CD4-positive, alpha-beta memory T cell (primary cell): ENCODE results near the gene RANBP10. TPM values are rescaled to one million over a fixed set of nuclear protein-coding genes. Genes with fewer than 3 reads are reported as not detected.

Experiments
- CTCF ChIA-PET: fragments of 350-600 bp; sonication (Branson Sonifier 250); formaldehyde crosslinking; loops from one replicate; lab custom pipeline; 2021; ENCODE audit warnings: inconsistent platforms; ENCODE audit not compliant: partially characterized antibody; lab: Charles Lee
- POLR2A ChIA-PET: fragments of 350-600 bp; sonication (Branson Sonifier 250); formaldehyde crosslinking; loops from one replicate; lab custom pipeline; 2021; ENCODE audit not compliant: partially characterized antibody; lab: Charles Lee
- DNase-seq, 5 donors: peaks; one replicate each; pipeline versions ENCODE4 v3.0.0 to v3.0.0-alpha.2; 2020 to 2022; ENCODE audit warnings: mixed read lengths in 1 of 5
- H3K27ac ChIP-seq: one replicate; pipeline ENCODE4 v1.7.0; 2013; ENCODE audit warnings: low read depth, low read length
- H3K27me3 ChIP-seq: 2 replicates; pipeline ENCODE4 v1.7.0; 2013; ENCODE audit warnings: mild to moderate bottlenecking, low read length, moderate library complexity; ENCODE audit not compliant: insufficient read depth
- H3K36me3 ChIP-seq: 2 replicates; pipeline ENCODE4 v1.7.0; 2013; ENCODE audit warnings: mild to moderate bottlenecking, low read length, moderate library complexity; ENCODE audit not compliant: insufficient read depth
- H3K4me1 ChIP-seq: 2 replicates; pipeline ENCODE4 v1.7.0; 2013; ENCODE audit warnings: mild to moderate bottlenecking, low read length, moderate library complexity; ENCODE audit not compliant: insufficient read depth
- H3K4me3 ChIP-seq, 2 donors: one replicate each; pipeline ENCODE4 v1.7.0; 2013; ENCODE audit warnings: low read length in 2 of 2, mild to moderate bottlenecking in 1 of 2
- H3K9me3 ChIP-seq, 2 donors: one replicate each; pipeline ENCODE4 v1.7.0; 2013; ENCODE audit warnings: low read length in 2 of 2, control low read depth in 1 of 2; ENCODE audit not compliant: control insufficient read depth in 1 of 2
- H3K27ac Mint-ChIP-seq, 7 donors: one replicate each; pipeline ENCODE4 v1.8.0; 2020 to 2021; ENCODE audit warnings: mixed read lengths in 7 of 7, mild to moderate bottlenecking in 6 of 7, inconsistent platforms in 3 of 7, moderate library complexity in 3 of 7
- H3K27me3 Mint-ChIP-seq, 2 donors: one replicate each; pipeline ENCODE4 v1.8.0; 2020 to 2021; ENCODE audit warnings: mixed read lengths in 2 of 2
- H3K36me3 Mint-ChIP-seq, 2 donors: one replicate each; pipeline ENCODE4 v1.8.0; 2020 to 2021; ENCODE audit warnings: mixed read lengths in 2 of 2, inconsistent platforms in 1 of 2, mild to moderate bottlenecking in 1 of 2
- H3K4me1 Mint-ChIP-seq, 4 donors: one replicate each; pipeline ENCODE4 v1.8.0; 2020 to 2021; ENCODE audit warnings: mixed read lengths in 4 of 4, mild to moderate bottlenecking in 1 of 4
- H3K4me3 Mint-ChIP-seq, 8 donors: one replicate each; pipeline ENCODE4 v1.8.0; 2020 to 2021; ENCODE audit warnings: mixed read lengths in 8 of 8, mild to moderate bottlenecking in 7 of 8, moderate library complexity in 6 of 8, inconsistent platforms in 3 of 8
- H3K9me3 Mint-ChIP-seq, 8 donors: one replicate each; pipeline ENCODE4 v1.8.0; 2020 to 2021; ENCODE audit warnings: mixed read lengths in 8 of 8, mild to moderate bottlenecking in 5 of 8, inconsistent platforms in 3 of 8, moderate library complexity in 1 of 8
- intact Hi-C: fragments of 100-400 bp; cut with micrococcal nuclease; formaldehyde crosslinking; loops from one replicate; pipeline ENCODE4 v1.15.1; 2023
- polyA plus RNA-seq, 2 donors: library from polyadenylated mRNA; unstranded; fragments of 300-500 nt; fragmentation: Illumina TruSeq; gene quantifications; one replicate each; pipeline ENCODE4 v1.2.3, GENCODE V29; 2021
- total RNA-seq, 2 experiments: library from RNA; stranded (reverse); gene quantifications; one replicate each; pipeline ENCODE4 v1.2.3, GENCODE V29; 2021

Gene RANBP10
- total and polyA plus RNA-seq, 4 experiments from 2014 or later: 7.1 to 27.8 (median 20.1) TPM

- DNase-seq: no peak
- ChIA-PET CTCF (interaction anchor here (1.0 to 2.2 kb wide), 3 partner anchors 129 to 155 kb away, joined by 4 to 6 read pairs (median 4); no protein-coding TSS in a partner anchor), POLR2A (interaction anchor here (0.6 to 1.0 kb wide), 2 partner anchors 196 to 313 kb away, joined by 3 read pairs; partner anchors contain the start of gene ATP6V0D1)
- H3K27me3 ChIP-seq: no peaks in the 10 kb centered on the region
- no peak overlapping the region for H3K27ac ChIP-seq
- Mint-ChIP-seq H3K36me3 (peaks cover 0 to 11% of the 10 kb centered on the region in 2 donors), H3K9me3 (no peaks in the 10 kb centered on the region), H3K27me3 (no peaks in the 10 kb centered on the region), H3K4me1 (peaks cover 3 to 12% (median 8%) of the 10 kb centered on the region in 4 donors), H3K27ac (peak overlapping the region in 2 of 7 donors; percentile 25 to 86), H3K4me3 (no peak overlapping the region)
- no peaks in the 10 kb centered on the region for H3K9me3 ChIP-seq
- intact Hi-C loops: no loop called here
- peaks cover 3% of the 10 kb centered on the region for H3K36me3 ChIP-seq
- no peaks in the 10 kb centered on the region for H3K4me1 ChIP-seq
- no peak overlapping the region for H3K4me3 ChIP-seq
Measured at GRCh38 chr16:67676939-67677338, 129.4 kb downstream of the RANBP10 start.

DNA sequence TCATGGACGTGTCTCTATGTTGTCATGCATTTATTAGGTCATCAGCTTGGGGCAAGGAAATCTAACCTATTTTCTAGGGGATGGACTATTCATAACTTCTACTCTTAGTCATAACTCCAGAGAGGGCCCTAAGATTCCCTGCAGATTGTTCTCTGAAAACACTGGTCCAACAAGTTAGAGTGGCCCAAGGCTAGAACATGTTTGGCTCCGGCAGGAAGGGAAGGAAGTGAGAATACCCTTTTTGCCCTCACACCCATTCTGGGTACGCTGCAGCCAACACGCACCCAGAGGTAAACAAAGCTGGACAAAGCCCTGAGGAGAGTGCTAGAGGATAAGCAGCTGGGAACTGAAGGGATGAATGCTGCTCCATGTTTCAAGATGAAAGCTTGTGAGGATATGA is 129.8 kb downstream of the RANBP10 start:
- Mint-ChIP-seq H3K27me3 (no peaks in the 10 kb centered on the region), H3K9me3 (no peaks in the 10 kb centered on the region), H3K4me3 (no peak overlapping the region), H3K27ac (peak overlapping the region in 5 of 7 donors; percentile 25 to 86 (median 62)), H3K36me3 (peaks cover 0 to 11% of the 10 kb centered on the region in 2 donors), H3K4me1 (peaks cover 3 to 12% (median 8%) of the 10 kb centered on the region in 4 donors)
- intact Hi-C loops: no loop called here
- H3K4me1 ChIP-seq: no peaks in the 10 kb centered on the region
- H3K27me3 ChIP-seq: no peaks in the 10 kb centered on the region
- H3K27ac ChIP-seq: no peak overlapping the region
- ChIA-PET CTCF (interaction anchor here (1.0 to 2.2 kb wide), 3 partner anchors 129 to 155 kb away, joined by 4 to 6 read pairs (median 4); no protein-coding TSS in a partner anchor), POLR2A (interaction anchor here (0.6 to 1.0 kb wide), 2 partner anchors 195 to 313 kb away, joined by 3 read pairs; partner anchors contain the start of gene ATP6V0D1)
- H3K36me3 ChIP-seq: peaks cover 3% of the 10 kb centered on the region
- H3K9me3 ChIP-seq: no peaks in the 10 kb centered on the region
- H3K4me3 ChIP-seq: no peak overlapping the region
- no peak for DNase-seq

DNA sequence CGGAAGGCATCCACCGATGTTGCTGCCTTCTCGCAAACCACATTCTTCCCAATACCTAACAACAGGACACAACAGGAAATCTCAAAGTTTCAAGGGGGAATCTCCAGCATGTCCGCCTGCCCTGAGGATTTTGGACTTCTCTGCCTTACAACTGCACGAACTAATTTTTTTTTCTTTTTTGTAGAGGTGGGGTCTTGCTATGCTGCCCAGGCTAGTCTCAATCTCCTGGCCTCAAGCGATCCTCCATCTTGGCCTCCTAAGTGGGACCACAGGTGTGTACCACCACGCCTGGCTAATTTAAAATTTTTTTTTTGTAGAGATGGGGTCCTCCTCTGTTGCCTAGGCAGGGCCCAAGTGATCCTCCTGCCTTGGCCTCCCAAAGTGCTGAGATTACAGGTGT is 130.4 kb downstream of the RANBP10 start:
- H3K4me1 Mint-ChIP-seq: peaks cover 3 to 12% (median 8%) of the 10 kb centered on the region in 4 donors

GRCh38 chr16:67675579-67675935 is 130.8 kb downstream of the RANBP10 start:
- no peak for DNase-seq
- ChIA-PET POLR2A (no interaction called here), CTCF (no interaction called here)
- H3K4me3 Mint-ChIP-seq: no peak overlapping the region
- Histone ChIP-seq H3K27ac (no peak overlapping the region), H3K4me3 (no peak overlapping the region), H3K9me3 (no peaks in the 10 kb centered on the region), H3K4me1 (no peaks in the 10 kb centered on the region), H3K36me3 (no peaks in the 10 kb centered on the region), H3K27me3 (no peaks in the 10 kb centered on the region)
- peak overlapping the region in 3 of 7 donors; percentile 31 to 68 (median 48) for H3K27ac Mint-ChIP-seq
- no peaks in the 10 kb centered on the region for H3K9me3 Mint-ChIP-seq
- H3K4me1 Mint-ChIP-seq: peaks cover 3 to 12% (median 8%) of the 10 kb centered on the region in 4 donors
- H3K36me3 Mint-ChIP-seq: peaks cover 0 to 11% of the 10 kb centered on the region in 2 donors
- H3K27me3 Mint-ChIP-seq: no peaks in the 10 kb centered on the region
- intact Hi-C loops: no loop called here

More for the DNA sequence above, 130.4 kb downstream of the RANBP10 start:
- no peak for DNase-seq
- H3K27ac ChIP-seq: no peak overlapping the region
- Mint-ChIP-seq H3K27ac (peak overlapping the region in 2 of 7 donors; percentile 62 to 68), H3K4me3 (no peak overlapping the region), H3K9me3 (no peaks in the 10 kb centered on the region), H3K36me3 (peaks cover 0 to 11% of the 10 kb centered on the region in 2 donors), H3K27me3 (no peaks in the 10 kb centered on the region)
- intact Hi-C loops: no loop called here
- no peaks in the 10 kb centered on the region for H3K9me3 ChIP-seq
- H3K4me3 ChIP-seq: no peak overlapping the region
- no peaks in the 10 kb centered on the region for H3K27me3 ChIP-seq
- H3K36me3 ChIP-seq: peaks cover 2% of the 10 kb centered on the region
- H3K4me1 ChIP-seq: no peaks in the 10 kb centered on the region
- POLR2A ChIA-PET: no interaction called here
- CTCF ChIA-PET: interaction anchor here (1.7 to 2.2 kb wide), 2 partner anchors 140 to 155 kb away, joined by 4 to 6 read pairs; no protein-coding TSS in a partner anchor

GRCh38 chr16:67674851-67675578 is 131.3 kb downstream of the RANBP10 start:
- Histone ChIP-seq H3K36me3 (no peaks in the 10 kb centered on the region), H3K27me3 (no peaks in the 10 kb centered on the region), H3K4me1 (no peaks in the 10 kb centered on the region), H3K9me3 (no peaks in the 10 kb centered on the region), H3K27ac (no peak overlapping the region), H3K4me3 (no peak overlapping the region)
- Mint-ChIP-seq H3K9me3 (no peaks in the 10 kb centered on the region), H3K27ac (peak overlapping the region in 3 of 7 donors; percentile 29 to 76 (median 42)), H3K4me3 (no peak overlapping the region), H3K36me3 (peaks cover 0 to 9% of the 10 kb centered on the region in 2 donors), H3K27me3 (no peaks in the 10 kb centered on the region), H3K4me1 (peaks cover 3 to 12% (median 8%) of the 10 kb centered on the region in 4 donors)
- DNase-seq: no peak
- ChIA-PET POLR2A (no interaction called here), CTCF (interaction anchor here (3.4 to 10.4 kb wide), 4 partner anchors 7 to 153 kb away, joined by 20 to 143 read pairs (median 27); partner anchors contain the start of gene GFOD2)
- intact Hi-C loops: no loop called here

- Mint-ChIP-seq H3K36me3 (peaks cover 0 to 11% of the 10 kb centered on the region in 2 donors), H3K4me1 (peaks cover 3 to 14% (median 8%) of the 10 kb centered on the region in 4 donors), H3K9me3 (no peaks in the 10 kb centered on the region), H3K4me3 (no peak overlapping the region), H3K27ac (peak overlapping the region in 6 of 7 donors; percentile 29 to 76 (median 68)), H3K27me3 (no peaks in the 10 kb centered on the region)
- no peak overlapping the region for H3K27ac ChIP-seq
- POLR2A ChIA-PET: interaction anchor here (0.5 to 1.6 kb wide), 2 partner anchors 115 to 255 kb away, joined by 3 read pairs; no protein-coding TSS in a partner anchor
- intact Hi-C loops: loop anchor here (2.0 kb wide), 1 partner anchor 63 kb away; no protein-coding TSS in a partner anchor
- no peak for DNase-seq
- H3K9me3 ChIP-seq: no peaks in the 10 kb centered on the region
- H3K4me1 ChIP-seq: no peaks in the 10 kb centered on the region
- CTCF ChIA-PET: interaction anchor here (1.5 to 10.4 kb wide), 10 partner anchors 8 to 258 kb away, joined by 4 to 143 read pairs (median 14); partner anchors contain the start of genes CTRL and GFOD2
- H3K4me3 ChIP-seq: no peak overlapping the region
- no peaks in the 10 kb centered on the region for H3K27me3 ChIP-seq
- no peaks in the 10 kb centered on the region for H3K36me3 ChIP-seq
Measured at GRCh38 chr16:67673712-67674580, 132.4 kb downstream of the RANBP10 start.
